HG03108 (cell line): ENCODE measurements around the gene COL13A1.

Experiments used
- ATAC-seq: cut with Tn5 transposase; IDR thresholded peaks from one replicate; pipeline ENCODE4 v1.9.1; 2021; ENCODE audit warnings: moderate library complexity; ENCODE audit not compliant: unreplicated experiment

COL13A1 gene

DNA sequence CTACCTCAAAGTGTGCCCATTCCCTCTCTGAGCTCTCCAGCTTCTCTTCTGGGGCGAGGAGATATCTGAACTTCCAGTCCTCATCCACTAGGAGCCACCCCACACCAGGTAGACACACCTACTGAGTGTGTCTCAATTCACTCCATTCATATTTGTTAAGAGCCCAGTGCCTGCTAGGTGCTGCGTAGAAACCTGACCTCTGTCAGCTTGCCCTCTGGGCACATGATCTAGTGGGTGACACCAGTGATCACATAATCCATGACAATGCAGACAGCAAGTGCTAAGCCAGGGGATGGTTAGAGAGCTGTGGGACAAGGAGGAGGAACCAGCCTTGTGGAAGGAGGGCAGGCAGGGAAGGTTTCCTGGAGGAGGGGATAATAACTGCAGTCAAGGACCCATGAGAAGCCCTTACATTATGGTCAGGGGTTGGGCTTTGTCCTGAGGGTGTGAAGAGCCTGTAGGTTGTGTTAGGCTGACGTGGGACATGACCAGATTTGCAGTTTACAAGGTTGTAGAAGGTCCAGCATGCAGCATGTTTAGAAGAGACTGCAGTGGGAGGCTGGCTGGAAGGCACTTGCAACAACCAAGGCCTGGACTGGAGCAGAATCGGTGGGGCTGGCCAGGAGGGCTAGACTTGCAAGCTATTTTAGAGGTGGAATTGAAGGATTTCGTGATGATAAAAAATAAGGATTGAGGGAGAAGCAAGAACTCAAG lies 81.8 kb downstream of the COL13A1 start:
- ATAC-seq = no peak

- ATAC-seq = no peak
Observed at GRCh38 chr10:69884024-69884367, 82.3 kb downstream of the COL13A1 start.

DNA sequence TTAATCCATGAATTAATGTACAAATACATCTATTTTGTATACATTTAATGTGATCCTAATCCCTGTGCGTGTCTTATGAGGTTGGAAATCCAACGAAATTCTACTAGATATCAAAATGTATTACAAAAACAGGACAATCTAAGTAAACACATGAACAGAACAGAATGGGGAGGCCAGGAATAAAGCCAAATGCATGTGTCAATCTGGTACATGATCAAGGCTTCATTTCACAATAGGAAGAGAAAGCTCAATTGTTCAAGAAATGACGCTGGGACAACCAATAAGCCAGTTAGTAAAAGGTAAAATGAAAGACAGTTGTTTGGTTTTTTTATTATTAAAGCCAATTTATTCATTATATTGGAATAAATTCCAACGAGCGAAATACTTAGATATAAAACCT lies 83.0 kb downstream of the COL13A1 start:
- no peak for ATAC-seq

DNA sequence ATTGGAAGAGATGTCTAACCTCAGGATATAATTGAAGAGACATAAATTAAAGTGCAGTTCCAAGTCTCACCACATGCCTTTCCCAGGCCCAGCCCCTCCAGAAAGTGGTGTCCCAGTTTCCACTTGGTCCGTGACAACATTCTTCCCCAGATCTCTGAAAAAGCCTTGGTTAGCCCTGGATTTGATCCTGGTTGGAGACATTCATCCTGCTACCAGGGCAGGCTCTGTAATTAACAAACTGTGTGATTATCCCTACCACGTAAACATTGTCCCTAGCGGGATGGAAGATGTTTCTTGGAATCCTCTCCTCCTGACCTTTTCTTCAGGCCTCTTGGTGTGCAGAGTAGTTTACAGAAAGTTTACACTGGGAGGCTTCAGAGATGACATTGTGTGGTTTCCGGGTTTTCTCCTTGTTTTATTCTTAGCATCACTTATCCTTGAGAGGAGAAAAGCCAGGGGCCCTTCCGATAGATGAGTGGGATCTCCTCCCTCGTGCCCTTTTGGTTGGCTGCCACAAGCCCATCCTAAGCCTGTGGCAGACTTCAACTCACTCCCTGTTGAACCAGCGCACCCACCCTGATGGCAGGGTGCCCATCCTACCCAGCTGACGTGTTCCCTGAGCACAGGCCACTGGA lies 83.8 kb downstream of the COL13A1 start:
- no peak for ATAC-seq

GRCh38 chr10:69888882-69889584 lies 87.3 kb downstream of the COL13A1 start:
- no peak for ATAC-seq

DNA sequence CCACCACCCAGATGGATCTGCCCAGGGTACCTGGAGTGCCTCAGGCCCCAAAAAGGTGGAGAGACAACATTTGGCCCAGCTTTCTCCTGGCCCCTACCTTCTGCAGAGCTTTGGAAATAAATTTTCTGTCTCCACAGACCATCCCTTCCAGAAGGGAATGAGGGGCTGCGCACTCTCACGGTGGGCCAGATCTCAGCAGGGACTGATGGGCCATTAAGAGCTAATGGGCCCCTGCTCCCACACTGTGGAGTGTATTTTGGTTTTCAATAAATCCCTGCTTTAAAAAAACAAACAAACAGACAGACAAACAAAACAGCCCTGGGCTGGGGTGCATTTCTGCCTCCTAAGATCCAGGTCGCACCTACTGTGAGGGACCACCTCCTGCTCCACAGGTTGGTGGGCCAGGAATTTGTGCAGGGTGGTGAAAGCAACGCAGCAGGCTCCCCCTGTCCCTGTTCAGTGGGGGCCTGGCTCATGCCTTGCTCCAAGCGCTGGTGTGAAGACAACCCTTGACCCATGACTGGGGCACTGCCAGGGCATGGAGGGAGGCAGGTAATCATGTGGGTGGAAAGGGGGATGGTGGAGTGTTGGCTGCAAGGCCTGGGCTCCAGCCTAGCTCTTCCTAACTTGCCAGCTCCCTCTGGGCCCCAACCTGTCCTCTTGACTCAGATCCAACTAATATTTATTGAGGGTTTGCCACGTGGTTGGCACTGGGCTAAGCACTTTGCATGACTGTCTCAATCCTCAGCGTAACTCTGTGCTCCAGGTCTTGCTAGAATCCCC lies 88.5 kb downstream of the COL13A1 start:
- ATAC-seq = no peak

- ATAC-seq = no peak
Observed at GRCh38 chr10:69891057-69891617, 89.4 kb downstream of the COL13A1 start.

DNA sequence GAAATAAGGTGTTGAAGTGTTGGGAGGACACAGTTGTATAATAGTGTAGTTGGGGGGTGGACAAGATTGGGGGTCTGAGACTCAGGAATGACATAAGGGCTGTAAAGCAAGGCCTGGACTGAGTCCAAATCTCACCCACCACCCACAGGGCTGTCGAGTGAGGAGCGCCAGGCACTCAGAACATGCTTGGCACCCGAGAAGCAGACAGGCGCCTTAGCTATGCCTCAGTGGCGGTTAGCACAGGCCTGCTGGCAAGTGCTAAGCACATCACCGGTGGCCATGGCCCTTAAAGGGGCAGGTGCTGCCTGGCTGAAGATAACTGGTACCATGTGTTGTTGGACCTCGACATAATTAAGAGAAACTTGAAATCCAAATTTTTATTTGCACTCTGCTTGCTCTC lies 90.7 kb downstream of the COL13A1 start:
- ATAC-seq = no peak

GRCh38 chr10:69892816-69893215 lies 91.1 kb downstream of the COL13A1 start:
- ATAC-seq = no peak

DNA sequence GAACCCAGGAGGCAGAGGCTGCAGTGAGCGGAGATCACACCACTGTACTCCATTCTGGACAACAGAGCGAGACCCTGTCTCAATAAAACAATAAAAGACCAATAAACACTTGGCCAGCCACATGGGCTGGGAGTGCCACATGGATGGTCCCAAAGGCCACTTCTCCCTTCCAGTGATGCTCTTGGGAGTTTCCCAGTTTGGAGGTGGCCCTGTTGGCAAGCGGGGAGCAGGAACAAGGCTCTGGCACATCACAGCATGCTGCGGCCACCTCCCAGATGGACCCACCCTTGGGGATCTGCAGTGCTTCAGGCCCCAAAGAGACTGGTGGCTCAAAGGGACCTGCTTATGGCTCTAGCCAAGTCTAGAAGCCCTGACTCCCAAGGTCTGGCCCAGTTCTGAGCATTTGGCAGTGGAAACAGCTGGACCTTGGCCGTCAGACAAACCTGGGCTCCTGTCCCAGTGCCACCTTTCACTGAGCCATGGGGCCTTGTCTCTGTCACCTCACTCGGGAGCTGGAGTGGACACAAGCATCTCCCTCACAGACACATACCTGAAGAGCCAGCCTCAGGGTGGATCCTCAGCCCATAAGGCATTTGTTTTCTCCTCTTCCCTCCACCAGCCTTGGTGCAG lies 91.7 kb downstream of the COL13A1 start:
- no peak for ATAC-seq

- no peak for ATAC-seq
Observed at GRCh38 chr10:69894156-69894555, 92.5 kb downstream of the COL13A1 start.

DNA sequence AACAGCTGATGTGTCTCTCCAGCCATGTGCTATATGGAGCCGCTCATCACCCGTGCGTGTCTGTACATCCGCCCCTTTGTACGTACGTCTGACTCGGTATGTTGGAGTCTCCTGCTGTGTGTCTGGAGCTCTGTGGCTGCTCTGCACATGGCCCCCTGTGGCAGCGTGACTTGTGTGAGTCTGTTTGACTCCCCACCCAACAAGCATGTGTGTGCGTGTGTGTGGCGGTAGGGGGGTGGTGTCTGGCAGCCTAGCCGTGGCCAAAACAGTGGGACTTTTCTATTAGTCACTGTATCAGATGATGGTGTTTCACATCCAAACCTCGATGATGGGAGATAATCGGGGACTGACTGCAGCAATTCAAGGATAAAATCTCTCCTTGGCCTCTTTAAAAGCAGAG lies 94.1 kb downstream of the COL13A1 start:
- ATAC-seq = no peak

DNA sequence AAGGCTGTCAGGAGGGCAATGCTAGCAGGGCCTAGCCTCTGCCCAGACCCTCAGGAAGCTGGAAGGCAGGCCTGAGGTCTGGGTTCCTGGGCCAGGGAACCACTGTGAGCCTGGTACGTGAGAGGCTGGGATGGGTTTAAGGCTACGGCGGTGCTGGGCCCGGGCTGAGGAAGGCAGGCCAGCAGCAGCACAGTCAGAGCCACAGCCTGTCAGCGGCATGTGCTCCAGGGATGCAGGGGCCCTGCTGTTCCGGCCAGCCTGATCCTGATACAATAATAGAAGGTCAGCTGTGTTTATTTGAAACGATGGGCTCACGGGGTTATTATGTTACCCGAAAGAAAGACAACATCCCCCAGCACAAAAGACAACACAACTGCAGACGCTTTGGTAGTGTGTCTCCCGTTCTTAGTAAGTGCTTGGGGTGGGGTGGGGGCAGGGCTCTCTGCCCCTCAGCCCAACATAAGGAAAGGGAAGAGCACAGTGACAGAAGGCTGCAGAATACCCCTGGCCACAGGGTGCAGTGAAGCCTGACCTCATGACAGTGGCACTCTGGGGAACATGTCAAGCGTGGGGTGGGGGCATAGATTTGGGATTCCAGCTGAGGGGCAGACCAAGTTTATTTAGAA lies 95.0 kb downstream of the COL13A1 start:
- no peak for ATAC-seq

GRCh38 chr10:69897432-69897831 lies 95.7 kb downstream of the COL13A1 start:
- no peak for ATAC-seq

DNA sequence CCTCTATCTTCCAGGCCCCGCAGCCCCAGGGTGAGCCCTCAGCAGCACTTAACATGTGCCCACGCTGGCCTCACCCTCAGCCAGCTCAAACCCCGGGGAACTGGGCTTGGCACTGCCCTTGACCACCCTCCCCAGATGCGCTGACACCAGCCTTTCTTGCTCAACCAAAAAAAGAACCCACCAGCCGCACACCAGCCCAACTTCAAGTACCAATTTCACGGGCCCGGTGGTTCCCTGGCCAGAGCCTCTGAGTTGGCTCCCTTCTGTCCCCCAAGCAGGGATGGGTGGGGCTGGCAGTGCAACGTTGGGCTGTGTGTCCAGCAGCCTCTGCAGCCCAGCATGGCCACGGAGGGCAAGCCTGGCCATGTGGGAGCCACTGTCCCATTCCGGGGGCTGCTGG lies 96.3 kb downstream of the COL13A1 start:
- no peak for ATAC-seq

DNA sequence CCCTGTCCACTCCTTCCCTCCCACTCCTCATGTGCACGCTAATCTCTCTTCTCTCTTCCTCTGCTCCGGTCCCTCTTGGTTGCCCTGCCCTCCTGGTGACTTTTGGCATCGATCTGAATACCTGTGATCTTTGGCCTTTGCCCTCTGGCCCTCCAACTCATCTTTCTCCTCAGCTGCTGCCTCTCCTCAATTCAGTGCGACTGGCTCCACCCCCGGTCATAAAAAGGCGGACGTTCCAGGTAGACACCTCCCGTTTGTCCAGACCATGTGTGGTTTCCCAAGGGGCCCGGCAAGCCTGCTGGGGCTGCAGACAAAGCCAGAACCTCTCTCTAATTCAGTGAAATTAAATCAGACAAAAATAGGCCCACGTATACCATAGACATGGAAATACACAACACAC lies 96.8 kb downstream of the COL13A1 start:
- no peak for ATAC-seq

GRCh38 chr10:69898941-69899340 lies 97.2 kb downstream of the COL13A1 start:
- no peak for ATAC-seq

DNA sequence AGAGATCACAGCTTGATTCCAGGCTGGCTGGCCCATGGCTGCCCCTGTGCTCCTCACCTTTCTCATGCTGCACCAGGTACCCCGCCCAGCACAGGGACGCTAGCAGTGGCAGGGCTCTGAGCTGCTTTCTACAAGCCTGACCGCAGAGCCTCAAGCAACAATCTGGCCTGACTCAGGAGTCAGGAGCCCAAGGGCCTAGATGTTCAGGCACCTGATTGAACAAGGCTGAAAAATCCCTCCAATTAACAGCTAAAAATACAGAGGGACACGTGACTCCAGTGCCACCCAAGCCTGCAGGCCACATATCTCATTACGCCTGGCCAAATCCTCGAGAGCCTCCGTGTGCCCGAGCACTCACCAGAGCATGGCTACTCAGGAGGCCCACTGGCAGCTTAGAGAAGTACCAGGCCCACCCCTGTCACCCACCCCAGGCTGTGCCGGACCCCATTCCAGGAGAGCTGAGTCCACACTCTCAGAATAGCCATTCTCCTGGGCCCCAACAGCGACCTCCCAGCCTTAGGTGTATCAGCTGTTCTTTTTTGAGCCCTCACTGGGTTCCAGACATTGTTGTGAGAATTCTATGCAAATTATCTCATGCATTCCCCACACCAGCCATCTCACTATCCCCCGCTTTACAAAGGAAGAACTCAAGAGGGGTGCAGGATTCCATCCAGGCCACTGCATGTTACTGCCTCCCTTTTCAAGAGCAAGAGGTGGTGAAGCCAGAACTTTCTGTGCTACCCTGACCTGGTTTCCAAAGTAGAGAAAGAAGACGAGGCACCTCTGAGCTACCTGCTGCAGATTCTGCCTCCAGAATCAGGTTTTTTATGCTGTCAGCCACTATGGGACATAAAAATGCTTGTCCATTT lies 98.3 kb downstream of the COL13A1 start:
- no peak for ATAC-seq

DNA sequence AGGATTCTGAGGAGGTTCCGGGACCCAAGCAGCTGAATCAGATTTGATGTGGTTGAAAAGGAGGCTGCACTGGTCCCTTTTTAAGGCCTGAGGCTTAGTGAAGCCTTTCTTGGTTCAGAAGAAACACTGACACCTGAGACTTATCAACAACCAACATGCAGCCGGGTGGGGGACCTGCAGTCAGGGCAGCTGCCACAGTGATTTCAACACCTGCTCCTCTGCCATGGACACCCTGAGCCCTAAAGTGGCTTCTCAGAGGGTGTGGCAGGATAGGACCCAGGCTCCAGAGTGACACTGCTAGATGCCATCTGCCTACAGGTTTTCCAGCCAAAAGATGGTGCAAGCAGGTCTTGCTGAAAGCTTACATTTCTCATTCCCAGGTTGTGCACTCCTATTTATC lies 99.3 kb downstream of the COL13A1 start:
- ATAC-seq = no peak
